Measurements from ENCODE around the gene ANKRD9.

GRCh38 chr14:102498678-102499265 is 10.8 kb downstream of the ANKRD9 start:
- TF ChIP-seq GATA2 (IDR thresholded peaks at IDR 0.05; ENCODE audit: low read depth, low read length) (no peak), GATA3 (IDR thresholded peaks at IDR 0.05; ENCODE audit: low read depth, low read length) (no peak)
